ENCODE measurements around the gene GRIPAP1. TPM values are rescaled to one million over a fixed set of nuclear protein-coding genes. Genes with fewer than 3 reads are reported as not detected.
A peak's percentile ranks its signal among the peaks of the same experiment; 100 is the strongest.

GRIPAP1 gene
- total RNA-seq, 1 donor = 24.2 TPM

DNA sequence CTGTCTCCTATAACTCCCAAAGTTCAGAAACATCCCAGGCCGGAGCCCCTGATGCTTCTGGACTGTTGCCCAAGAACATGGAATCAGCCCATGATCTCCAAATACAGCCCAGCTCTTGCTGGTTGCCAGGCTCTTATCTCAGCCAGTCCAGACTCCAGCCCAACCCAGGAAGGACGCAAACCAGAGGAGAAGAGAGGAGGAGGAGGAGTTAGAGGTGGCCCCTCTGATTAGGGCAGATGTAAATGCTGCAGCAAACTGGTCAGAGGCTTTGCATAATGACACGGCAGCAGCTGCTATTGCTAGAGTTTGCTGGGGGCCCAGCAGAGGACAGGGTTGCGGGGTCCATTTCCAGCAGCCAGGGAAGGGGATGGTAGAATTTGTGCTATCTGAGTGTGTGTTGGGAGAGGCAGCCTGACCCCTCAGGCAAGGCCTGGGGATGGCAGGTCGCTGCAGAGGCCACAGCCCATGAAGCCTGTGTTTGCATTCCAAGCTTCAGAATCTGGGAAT lies 40.4 kb downstream of the GRIPAP1 start:
- peak in 1 of 3 donors; percentile 74 for DNase-seq (ENCODE audit: low read depth in 2 of 3, low spot score in 2 of 3)

DNA sequence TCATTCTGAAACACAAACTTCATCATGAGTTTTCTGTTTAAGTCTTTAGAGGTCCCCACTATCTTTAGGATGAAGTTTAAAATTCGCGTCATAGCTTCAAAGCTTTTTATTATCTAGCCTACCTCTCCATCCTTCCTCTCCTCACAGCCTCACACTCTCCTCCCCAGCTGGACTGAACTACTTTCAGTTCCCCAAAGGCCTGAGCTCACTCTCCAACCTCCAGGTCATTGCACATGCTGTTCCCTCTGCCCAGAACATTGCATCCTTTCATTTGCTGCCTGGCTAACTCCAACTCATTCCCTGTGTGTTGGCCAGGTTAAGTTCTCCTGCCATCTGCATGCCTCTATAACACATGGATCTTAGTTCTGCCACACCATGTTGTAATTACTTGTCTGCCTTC lies 41.8 kb downstream of the GRIPAP1 start:
- no peak for DNase-seq (ENCODE audit: low read depth in 2 of 3, low spot score in 2 of 3)

DNA sequence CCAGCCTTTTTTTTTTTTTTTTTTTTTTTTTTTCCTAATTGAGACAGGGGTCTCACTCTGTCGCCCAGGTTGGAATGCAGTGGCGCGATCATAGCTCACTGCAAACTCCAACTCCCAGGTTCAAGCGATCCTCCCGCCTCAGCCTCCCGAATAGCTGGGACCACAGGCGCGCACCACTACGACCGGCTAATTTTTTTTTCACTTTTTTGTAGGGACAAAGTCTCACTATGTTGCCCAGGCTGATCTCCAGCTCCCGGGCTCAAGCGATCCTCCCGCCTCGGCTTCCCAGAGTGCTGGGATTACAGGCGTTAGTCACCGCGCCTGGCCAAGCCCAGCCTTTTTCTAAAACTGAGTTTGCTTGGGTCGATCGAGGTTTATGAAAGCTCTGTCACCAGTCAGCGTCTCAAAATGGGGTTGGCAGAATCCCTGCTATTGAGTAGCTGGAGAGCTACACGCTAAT lies 43.4 kb downstream of the GRIPAP1 start:
- peak in 1 of 3 donors; percentile 30 for DNase-seq (ENCODE audit: low read depth in 2 of 3, low spot score in 2 of 3)

DNA sequence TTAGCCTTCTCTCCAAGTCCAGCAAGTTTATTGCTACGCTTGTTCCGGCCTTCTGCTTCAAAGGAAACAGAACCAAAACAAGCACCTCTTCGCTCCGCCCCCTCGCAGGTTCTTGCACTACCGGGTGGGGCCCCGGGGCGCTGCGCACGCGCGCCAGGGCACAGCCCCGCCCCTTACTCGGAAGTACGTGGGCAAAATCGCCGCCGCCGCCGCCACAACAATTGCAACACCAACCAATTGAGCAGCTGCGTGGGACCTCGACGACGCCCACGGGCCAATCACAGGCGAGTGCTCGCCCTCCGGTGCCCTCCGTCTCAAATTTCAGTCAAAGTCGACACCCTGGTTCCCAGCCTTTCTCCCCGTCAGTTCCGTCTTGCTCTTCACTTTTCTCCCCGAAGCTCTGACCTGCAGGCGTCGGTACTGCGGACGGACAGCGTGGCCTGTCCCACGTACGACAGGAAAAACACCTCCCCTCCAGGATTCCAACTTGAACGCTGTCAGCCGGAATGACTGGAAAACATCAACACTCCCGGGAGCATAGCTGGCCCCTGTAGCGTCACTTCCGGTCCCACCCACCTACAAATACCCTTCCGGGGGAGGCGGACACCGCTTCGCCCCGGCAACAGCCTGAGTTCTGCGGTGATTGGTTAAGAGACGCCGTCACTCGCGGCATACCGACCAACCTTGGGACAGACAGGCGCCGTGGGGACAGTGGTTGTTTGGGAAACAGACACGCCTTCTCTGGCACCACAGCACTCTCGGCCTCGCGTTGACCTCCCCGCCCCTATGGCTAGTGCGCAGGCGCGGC lies 44.0 kb downstream of the GRIPAP1 start:
- peak; percentile 83 to 97 (median 96) for DNase-seq (ENCODE audit: low read depth in 2 of 3, low spot score in 2 of 3)

DNA sequence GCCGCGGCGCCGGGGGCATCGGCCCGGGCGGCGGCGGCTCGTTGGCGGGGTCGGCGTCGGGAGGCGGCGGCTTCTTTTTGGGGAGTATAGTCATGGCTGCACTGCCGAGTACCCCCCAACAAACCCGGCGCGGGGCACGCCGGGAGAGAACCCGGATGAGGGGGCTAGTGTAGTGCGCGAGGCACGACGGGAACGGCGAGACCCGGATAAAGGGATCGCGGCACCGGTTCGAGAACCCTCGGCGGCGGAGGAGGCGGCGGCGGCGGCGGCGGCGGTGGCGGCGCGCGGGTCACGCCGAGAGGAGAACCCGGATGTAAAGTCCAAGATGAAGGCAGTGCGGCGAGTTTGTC lies 44.6 kb downstream of the GRIPAP1 start, which contains the start of gene OTUD5:
Gene OTUD5 (minus strand): TSS at position 131 of the 350 bp plus-strand sequence. CDS start 37 bp downstream, at position 94.
- DNase-seq (ENCODE audit: low read depth in 2 of 3, low spot score in 2 of 3) = no peak

DNA sequence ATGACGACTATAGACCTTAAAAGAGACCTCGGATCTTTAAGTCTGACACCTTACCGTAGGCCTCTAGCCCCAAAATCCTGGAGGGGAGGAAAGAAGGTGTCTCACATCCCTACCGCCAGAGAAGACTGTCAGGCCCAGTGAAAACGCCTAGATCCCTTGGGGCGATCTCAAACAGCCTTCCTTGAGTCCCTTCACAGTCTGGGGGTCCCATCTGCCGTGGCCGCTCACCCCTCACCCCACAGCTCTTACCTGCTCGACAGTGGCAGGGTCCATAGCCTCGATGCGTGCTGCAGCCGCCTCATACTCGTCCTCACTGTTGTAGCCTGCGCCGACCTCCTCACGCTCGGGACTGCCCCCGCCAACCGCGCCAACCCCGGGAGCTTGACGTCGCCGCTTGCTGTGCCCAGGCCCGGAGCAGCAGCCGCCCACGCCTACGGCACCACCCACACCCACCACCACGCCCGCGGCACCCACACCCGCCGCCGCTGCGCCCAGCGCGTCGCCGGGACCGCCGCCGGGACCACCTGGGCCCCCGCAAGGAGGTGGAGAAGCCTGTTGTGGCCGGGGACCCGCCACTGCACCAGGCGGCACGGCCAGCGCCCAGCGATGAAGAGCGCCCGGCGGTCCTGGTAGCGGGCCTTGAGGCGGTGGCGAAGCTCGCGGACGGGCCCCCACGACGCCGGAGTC lies 45.2 kb downstream of the GRIPAP1 start:
- no peak for DNase-seq (ENCODE audit: low read depth in 2 of 3, low spot score in 2 of 3)

DNA sequence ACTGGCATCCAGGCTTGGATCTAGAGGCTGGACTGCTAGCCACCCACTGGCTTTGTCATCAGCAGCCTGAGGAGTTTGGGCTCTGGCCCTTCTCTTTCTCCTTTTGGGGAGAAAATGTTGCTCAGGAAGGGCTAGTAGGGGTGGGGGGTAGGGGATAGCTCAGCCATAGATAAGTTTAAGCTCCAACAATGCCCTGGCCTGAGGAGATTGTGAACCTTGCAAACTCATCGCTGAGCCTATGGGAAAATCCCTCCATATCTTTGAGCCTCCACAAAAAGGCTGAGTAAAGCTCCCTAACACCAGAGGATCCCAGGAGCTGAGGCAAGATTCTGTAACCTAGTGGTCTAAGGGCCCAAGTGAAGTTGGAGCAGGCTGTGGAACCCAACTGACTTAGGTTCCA lies 53.5 kb downstream of the GRIPAP1 start:
- DNase-seq (ENCODE audit: low read depth in 2 of 3, low spot score in 2 of 3) = no peak

DNA sequence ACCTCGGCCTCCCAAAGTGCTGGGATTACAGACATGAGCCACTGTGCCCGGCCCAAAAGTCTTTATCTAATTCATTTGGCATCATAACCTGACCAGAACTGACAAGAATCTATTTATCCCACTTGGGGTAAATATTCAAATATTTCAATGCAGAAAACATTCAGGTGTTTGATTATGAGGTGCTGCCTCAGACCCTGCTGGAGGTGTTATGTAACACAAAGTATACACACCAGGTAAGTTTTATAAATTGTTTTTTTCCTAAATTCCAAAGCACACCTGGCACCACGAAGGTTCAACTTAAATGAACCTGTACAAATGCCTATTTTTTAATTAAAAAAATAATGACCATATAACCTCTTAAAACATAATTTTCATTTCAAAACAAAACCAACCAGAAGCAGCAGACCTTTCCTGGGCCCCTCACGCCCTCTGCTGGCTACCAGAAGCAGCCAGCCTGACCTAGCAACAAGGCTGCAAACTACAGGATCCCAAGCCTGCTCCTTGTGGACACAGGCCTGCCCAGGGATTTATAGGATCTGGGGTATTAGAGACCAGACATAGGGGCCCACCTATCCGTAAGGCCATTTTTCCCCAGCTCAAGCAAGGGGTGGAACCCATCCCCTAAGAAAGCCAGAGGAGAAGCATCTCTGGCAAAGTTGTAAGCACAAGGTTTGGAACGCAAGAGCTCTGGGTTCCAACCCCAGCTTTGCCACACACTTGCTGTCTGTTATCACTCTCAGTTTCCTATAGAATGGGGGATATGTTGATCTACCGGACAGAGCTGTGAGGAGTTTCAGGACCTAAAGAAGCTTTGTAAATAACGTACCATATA lies 56.3 kb downstream of the GRIPAP1 start:
- peak in 1 of 3 donors; percentile 47 for DNase-seq (ENCODE audit: low read depth in 2 of 3, low spot score in 2 of 3)

DNA sequence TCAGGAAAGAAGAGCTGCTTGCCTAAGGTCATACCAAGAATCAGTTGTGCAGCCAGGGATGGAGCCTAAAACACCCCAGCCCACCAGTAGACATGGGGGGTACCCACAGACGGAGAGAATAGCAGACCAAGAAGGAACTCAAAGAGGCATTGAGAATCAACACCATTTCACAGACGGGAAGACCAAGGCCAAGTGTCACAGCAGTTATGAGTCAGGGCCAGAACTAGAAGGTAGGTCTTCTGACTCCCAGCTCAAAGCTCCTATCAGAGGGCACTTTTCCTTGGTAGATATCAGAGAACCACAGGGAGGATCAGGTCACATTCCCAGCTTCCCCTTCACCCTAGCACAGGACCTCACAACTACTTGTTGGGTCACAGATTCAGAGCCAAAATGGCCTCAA lies 59.2 kb downstream of the GRIPAP1 start:
- no peak for DNase-seq (ENCODE audit: low read depth in 2 of 3, low spot score in 2 of 3)

DNA sequence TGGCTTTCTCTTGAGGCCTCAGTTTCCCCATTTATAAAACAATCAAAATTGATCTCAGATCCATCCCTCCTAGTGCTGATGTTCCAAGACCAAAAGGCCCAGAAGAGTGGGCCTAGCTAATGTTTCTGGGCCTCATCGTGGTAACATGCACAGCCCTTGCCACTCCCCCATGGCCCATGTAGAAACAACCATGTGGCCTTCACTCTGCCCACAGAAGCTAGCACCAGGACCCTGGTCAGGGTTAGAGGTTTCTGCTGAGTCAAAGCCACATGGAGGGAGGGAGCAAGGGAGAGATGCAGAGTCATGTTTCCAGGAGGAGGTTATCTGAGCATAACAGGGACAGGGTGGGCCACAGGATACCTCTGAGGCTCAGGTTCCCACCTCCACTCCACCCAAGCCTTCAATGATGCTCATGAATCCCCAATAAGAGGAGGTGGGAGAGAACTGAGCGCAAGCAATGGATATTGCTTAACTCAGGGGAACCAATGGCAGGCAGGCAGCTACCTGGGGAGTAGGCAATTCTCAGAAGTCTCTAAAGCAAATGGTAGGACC lies 61.6 kb downstream of the GRIPAP1 start:
- peak in 1 of 3 donors; percentile 19 for DNase-seq (ENCODE audit: low read depth in 2 of 3, low spot score in 2 of 3)

DNA sequence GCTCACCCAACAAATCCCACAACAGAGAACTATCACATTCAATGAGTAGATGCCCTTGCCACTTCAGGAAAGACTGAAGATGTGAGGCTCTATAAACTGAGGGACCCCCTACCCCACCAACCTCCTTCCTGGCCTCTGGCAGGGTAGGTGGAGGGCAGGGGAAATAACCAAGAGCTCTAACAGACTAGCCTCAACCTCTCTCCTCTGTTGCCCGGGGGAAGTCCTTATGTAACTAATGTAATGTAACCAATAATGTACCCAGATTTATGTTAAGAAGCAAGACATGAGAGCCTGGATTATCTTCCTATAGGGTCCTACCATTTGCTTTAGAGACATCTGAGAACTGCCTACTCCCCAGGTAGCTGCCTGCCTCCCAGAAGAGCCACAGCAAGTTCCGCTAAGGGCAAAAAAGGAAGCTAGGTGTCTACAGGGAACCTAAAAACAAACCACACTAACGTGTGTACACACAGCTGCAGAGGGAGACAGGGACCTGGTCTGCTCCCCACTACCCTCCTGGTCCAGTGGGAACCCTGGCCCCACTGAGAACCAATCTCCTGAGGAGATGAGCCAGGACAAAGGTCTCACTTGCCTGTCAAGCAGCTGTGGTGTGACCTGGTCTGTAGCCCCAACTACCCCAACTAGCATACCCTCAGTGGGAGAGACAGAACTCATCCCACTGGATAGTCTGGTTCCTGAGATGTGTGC lies 62.4 kb downstream of the GRIPAP1 start:
- no peak for DNase-seq (ENCODE audit: low read depth in 2 of 3, low spot score in 2 of 3)

DNA sequence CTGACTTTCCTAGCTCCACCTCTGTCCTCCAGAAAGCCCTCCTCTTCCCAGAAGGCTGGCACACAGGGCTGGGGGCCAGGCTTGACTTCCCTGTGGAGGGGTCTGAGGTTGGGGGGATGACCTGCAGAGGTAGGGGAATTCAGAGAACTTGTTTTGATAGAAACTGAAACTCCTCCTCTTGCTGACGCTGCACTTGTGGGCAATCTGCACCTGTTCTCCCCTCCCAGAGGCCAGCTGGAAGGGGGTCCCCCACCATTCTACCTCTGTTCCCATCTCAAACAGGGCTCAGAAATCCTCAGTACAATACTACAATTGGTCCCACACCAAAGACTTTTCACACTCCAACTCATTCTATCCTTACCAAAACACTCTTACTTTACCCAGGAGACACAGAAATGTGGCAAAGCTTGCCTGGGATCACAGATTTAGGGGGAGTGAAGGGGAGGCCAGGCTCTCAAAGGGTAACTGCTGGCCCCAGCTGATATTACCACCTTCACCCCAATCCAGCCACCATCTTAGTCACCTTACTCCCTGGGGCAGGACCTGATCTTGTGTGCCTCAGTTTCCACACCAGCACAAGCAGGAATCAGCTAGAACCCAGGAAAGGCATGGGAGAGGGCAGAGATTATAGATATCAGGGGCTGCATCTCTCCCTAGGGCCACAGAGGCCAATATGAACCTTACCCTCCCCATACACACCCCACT lies 63.2 kb downstream of the GRIPAP1 start:
- peak in 2 of 3 donors; percentile 62 to 85 for DNase-seq (ENCODE audit: low read depth in 2 of 3, low spot score in 2 of 3)

DNA sequence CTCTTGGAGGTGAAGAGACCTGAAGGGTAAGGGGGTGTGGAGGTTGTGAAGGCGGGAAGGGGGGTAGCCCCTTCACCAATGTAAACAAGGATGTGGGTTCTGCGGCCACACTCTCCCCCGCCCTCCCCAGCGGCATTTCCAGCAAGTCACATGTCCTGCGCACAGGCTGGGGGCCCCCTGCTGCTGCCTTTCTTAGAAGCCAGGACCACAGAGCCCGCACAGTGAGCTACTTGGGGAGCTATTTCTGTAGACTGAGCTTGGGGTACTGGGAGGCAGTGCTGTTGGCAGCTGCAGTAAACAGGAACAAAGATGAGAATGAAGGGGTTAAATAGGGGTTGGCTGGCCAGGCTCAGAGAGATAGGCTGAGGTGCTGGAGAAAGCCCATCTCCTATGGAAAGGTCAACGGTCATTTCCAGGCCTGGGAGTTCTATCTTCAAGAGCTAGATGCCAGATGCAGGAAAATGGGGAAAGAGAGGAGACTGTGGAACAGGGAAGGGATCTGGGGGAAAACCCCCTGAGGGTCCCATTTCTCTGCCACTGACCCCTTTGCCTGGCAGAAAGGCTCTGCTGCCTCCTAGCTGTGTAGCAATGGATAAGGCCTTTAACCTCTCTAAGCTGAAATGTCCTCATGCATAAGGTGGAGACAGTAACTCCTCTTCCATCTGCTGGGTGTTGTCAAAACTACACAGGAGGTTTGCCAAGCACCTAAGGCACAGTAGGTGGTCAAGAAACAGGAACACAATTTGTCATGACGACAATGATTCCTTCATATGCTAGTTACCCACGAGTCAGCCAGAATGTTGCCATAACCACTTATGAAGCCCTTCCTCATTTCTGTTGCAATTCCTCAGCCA lies 64.8 kb downstream of the GRIPAP1 start:
- peak; percentile 76 to 93 (median 83) for DNase-seq (ENCODE audit: low read depth in 2 of 3, low spot score in 2 of 3)

DNA sequence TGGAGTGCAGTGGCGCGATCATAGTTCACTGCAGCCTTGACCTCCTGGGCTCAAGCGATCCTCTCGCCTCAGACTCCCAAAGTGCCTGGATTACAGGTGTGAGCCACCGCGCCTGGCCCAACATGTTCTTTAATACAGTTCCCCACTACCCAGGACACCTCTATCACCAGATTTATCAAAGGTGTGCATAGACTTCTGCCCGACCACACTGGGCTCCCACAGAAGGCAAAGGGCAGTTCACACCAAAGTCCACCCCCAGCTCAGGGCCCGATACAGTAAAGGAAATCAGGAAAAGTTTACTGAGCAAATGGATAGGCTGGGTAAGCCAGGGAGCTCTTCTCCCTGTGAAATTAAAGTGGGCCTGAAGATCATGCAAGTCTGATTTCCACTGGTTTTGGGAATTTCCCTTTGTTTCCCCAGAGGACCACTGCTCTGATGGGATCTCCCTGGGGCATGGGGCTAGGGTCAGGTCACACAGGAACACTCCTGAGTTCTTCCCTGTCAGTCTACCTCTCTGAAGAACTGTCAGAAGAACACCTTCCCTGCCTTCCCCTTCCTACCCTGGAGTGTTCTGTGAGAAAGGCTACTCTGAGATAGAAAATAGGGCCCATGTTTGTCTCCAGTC lies 65.5 kb downstream of the GRIPAP1 start:
- DNase-seq (ENCODE audit: low read depth in 2 of 3, low spot score in 2 of 3) = no peak

DNA sequence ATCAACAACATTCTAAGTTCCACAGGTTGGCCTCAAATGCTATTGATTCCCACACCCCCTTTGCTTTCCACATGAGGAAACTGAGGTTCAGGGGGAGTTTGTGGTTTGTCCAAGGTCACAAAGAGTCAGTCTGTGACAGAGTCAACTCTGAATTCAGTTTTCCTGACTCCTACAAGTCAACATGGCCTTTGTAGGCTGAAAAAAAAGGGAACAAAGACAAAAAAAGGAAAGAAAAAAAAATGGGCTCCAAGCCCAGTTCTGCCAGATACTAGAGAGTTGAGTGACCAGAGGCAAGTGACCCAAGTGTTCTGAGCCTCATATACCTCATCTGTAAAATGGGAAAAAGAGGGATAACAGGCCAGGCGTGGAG lies 66.8 kb downstream of the GRIPAP1 start:
- no peak for DNase-seq (ENCODE audit: low read depth in 2 of 3, low spot score in 2 of 3)

DNA sequence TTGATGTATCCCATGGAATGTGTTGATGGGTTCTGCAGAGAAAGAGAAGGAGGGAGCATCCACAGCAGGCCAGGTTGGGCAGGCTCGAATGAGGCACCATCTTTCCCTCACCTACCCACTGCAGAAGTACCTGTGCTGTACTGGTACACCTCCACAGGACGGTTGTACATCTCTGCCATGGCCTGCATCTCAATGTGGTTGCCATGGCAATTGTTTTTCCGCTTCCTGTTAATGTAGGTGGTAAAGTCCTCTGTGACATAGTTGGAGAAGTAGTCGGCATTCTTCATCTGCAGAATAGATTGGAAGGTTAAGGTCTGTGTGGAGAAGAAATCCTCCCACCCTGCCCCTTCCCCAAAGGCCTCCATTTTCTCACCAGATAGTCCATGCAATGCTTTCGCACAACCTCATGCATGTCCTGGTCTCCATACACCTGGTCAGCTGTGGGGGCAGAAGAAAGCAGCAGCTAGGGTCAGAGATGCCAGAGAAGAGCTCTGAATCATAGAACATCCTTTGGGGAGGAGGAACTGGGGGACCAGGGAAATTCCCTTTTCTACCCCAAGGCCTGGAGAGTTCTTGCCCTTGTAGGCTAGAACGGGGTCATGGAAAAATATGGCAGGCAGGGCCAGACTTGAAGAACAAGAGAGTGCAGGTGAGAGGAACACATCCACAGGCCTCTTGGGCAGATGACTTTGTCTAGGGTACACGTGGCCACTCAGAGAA lies 67.3 kb downstream of the GRIPAP1 start:
- no peak for DNase-seq (ENCODE audit: low read depth in 2 of 3, low spot score in 2 of 3)

DNA sequence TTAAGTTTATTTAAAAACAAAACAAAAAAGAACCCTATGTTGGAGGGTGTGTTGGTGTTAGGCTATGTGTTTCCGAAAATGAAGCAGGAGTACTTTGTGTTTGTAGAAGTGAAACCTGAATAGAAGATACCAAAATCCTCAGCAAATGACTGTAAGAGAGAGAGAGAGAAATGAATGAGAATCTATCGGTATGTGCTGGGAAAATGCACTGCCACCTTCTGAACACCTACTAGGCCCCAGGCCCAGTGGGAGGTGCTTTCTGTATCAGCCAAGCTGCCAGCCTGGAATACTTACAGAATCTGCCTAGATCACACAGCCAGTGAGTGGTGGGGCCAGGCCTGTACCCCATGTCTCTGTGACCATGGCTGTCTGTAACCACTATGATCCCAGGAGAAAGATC lies 68.3 kb downstream of the GRIPAP1 start:
- DNase-seq (ENCODE audit: low read depth in 2 of 3, low spot score in 2 of 3) = no peak

All from hematopoietic multipotent progenitor cell (in vitro differentiated cells).